ENCODE results near the gene COMMD1. TPM values are rescaled to one million over a fixed set of nuclear protein-coding genes. Genes with fewer than 3 reads are reported as not detected.
"Not testable (repeated sequence)": the region's sequence is repeated elsewhere in the genome, so short reads cannot be mapped to it uniquely, and the experiment has no call there.

The COMMD1 gene
- total RNA-seq, 1 experiment from 2014 or later = 50.7 TPM

DNA sequence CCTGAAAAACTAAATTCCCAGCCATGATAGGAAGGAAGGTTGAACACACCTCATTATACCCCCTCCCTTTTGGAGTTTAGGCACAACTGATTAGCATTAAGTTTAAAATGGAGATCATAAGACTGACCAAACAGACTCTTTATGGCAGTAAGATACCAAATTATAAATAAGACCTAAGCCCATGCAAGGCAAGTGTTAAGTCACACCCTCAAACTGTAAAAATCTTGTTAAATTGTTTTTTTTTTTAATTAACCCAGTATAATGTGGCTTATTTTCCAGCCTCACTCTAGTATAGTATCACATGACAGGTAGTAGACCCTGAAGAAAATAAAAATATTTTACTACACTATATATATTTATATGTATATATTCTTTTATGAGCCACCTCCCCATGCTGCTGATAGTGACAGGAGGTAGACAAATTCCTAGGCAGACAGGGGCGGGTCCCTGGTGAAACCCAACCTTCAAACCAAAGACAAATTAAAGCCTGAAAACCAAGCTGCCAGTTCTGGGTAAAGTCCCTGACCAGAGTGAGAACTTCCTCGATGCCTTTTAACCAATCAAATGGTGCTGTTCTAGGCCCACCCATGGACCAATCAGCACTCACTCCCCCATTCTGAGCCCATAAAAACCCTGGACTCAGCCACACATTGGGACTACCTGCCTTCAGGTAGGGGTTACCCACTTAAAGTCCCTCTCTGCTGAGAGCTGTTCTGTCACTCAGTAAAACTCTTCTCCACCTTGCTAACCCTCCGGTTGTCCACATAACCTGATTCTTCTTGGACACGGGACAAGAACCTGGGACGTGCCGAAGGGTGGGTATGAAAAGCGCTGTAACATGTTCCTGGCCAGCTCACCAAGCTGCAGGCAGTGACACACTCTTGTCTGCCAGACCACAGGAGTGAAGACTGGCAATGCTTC is 166.5 kb downstream of the COMMD1 start:
- DNase-seq (ENCODE audit: low spot score) = no peak

DNA sequence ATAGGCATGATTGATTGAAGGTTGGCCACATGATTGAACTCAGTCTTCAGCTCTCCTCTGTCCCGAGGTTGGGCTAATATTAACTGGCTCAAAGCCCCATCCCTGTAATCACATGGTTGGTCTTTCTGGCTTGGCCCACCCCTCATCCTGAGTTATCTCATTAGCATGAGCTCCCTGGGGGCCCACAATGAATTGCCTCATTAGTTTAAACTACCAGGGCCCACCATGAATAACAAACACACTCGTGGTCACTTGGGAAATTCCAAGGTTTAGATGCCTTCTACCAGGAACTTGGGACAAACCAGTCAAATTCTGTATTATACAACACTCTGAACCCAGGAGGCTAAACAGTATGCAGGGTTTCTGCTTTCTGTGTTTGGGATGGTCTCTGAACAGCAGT is 168.8 kb downstream of the COMMD1 start:
- DNase-seq (ENCODE audit: low spot score) = no peak

DNA sequence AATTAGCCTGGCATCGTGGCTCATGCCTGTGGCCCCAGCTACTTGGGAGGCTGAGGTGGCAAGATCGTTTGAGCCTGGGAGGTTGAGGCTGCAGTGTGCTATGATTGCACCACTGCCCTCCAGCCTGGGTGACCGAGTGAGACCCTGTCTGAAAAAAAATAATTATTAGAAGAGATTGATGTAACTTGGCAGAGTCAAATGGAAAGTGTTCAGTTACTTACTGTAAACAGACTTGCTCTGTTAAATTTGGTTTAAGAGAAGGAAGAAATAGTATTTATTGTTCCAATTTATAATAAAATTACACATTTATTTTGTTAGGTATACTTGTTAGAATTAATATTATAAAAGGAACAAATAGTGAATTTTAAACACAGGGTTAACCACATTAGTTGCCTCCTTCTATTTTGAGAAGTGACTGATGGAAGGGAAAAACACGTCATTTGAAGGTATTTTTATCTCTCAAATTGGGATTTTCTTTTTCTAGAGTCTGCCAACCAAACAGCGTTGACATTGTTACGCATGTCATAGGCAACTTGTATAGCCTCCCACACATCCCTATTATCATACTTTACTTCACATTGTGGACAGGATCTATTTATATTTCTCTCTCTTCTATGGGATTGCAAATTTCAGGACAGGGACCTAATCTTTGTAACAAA is 171.6 kb downstream of the COMMD1 start:
- DNase-seq (ENCODE audit: low spot score) = no peak

DNA sequence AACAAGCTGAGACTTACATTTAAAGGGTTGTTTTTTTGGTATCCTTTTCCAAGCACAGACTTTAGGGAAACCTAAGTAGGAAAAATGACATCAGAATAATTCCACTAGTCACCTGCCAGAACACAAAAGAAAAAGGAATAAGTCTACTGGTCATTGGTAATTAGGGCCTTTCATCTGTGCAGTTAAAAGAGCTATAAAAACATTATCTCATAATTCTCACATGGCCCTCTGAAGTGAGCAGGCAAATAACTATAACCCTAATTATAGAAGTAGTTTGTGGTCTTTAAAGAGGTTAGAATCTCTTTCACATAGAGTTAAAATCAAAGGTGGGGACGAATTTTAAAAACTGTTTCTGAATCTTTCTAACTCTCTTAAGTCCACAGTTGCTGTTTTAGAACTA is 179.3 kb downstream of the COMMD1 start:
- DNase-seq (ENCODE audit: low spot score) = no peak

DNA sequence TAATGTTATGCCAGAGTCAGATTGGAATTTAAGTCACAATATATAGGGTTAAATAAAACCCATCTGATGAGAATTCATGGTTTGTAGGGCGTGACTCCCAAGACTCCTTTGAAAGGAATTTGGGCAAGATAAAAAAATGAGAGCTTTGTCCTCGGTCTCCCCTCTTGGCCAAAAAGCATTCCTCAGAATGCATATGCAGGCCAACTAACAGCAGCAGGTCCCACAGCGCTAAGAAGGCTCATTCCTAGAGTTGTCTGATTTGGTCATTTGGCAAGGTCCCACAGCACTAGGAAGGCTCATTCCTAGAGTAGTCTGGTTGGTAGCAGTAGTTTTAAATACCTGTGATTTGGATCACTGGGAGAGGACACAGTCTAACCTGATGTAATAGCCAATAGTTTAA is 184.2 kb downstream of the COMMD1 start:
- DNase-seq (ENCODE audit: low spot score) = no peak

DNA sequence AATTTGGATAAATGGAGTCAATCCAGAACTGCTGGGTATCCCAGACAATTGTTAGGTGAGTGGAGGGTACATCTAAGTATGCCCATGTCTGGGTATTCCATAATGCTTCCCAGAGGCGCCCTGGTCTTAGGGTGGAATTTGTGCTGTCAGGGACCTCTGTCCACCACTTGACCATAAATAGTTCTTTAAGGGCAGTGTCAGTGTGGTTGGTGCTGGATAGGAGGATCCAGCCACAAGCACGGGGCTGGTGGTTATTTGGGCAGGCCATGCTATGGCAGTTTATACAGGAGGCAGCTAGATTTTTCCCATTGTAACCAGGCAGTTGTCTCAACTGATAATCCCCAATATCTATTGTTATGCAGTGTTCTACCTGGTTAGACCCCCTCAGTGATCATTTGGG is 186.0 kb downstream of the COMMD1 start:
- DNase-seq (ENCODE audit: low spot score) = no peak

DNA sequence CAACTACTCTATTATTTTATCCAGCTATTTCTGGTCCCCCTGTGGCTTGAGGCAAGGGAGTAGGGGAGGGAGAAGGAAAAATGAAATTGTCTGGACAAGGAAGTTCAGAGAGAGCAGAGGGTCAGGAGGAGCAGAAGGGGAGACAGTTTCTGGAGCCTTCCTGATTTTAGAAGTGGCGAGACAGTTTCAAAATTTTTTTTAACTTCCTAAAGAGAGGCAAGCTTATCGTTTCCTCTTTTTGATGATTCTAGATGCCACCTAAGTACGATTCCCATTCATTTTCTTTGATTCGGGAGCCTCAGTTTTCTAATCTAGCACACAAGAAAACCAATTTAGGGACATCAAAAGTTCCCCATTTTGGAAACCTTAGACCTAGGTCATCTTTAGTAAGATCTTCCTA is 193.6 kb downstream of the COMMD1 start:
- no peak for DNase-seq (ENCODE audit: low spot score)

DNA sequence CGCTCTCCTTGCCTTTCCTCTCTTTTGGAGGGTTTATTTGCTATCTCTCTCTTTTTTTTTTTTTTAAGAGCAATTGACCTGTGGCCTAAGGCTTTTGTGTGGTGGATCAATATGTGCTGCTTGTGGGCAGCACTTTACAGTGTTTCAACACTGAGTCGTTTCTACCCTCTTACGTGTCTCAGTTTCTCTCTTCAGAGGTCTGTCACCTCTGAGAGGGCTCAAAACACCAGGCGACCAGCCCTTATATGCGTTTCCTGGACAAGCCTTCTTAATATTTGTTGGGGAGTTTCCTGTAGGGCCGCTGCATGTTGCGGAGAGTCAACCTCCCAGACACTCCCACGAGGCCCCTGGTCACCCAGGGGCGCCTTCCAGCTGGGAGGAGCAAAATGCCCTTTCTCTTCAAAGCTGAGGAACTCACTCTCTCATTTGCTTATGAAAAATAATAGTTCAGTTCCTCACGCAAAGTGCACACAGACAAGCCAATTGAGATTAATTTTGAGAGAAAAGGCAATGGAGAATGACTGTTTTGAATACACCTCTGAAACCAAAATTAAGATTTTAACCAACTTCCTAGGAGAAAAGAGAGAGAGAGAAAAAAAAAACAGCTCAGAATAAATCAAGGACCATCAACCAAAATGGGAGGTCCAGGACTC is 194.2 kb downstream of the COMMD1 start:
- DNase-seq (ENCODE audit: low spot score) = no peak

DNA sequence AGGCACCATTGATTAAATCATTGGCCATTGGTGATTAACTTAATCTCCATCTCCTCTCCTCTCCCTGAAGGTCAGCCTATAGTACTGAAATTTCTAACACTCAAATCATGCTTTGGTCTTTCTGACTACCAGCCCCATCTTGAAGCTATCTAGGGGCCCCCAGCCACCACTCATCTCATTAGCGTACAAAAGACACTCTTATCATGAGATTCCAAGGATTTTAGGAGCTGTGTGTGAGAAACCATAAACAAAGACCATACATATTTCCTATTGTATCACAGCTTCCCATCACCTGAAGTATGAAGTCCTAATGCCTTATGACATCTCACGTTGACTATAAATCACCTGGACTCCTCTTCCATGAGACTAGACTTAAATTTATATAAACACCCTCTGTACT is 196.4 kb downstream of the COMMD1 start:
- DNase-seq (ENCODE audit: low spot score) = no peak

DNA sequence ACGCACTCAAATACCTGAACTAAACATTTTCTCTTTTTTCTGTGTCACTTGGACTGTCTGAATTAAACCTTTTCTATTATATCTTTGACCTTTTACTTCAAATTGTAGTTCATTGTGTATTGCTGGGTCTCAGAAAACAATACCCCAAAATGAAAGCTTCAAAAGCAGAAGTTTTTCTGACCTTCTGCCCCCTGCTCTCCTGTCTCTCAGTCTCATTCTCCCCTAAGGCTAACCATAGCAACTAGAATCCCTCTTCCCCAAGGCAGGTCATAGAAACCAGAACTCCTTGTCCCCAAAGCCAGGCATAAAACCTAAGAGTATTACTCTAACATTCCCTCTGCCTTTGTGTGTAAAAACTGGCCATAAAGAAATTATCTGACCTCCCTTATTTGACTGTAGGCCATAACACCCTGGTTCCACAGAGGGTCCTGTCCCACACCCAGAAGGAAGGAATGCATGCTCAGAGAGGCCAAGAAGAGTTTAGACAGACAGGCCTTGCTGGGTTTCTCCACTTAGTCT is 197.0 kb downstream of the COMMD1 start:
- no peak for DNase-seq (ENCODE audit: low spot score)

DNA sequence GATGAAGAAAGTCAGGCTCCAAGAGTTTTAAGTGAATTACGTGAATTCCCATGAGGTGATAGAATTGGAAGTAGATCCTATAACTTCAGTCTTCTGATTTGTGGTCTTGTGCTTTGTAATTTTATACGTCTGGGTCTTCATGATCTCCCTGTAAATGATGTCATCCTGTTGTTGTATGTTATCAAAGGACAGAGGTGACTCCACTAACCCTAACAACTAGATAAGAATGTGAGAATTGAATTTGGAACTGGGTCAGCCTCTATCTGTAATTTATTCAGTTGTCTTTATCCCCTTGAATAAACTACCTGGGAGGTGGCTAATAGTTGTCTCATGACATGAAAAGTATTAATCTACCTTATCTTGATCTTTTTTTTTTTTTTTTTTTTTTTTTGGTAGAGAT is 204.1 kb downstream of the COMMD1 start:
- DNase-seq (ENCODE audit: low spot score) = no peak

DNA sequence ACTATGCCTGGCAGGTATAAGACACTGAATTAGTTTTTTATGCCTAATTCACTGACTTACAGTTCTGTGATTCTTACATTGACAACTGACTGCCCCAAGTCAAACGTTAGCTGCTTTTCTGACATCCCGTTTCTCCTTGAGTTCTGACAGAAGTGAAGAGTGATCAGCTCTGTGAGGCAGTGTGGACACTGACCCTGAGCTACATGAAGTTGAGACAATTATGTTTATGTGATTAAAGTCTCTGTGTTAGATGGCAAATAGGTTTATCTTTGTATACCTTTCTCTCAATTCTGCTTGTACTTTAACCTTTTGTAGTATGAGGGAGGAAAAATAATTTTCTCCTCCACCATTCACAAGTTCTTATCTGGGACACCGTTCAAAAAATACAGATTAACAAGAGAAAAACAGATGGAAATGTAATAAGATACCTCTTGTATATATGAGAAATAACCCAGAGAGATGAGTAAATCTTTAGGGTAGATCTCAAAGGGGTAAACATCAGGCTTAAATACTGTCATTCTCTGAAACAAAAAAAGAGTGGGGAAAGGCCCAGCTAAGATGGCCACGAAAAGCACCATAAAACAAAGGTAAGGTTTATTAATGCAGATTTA is 205.0 kb downstream of the COMMD1 start:
- no peak for DNase-seq (ENCODE audit: low spot score)

DNA sequence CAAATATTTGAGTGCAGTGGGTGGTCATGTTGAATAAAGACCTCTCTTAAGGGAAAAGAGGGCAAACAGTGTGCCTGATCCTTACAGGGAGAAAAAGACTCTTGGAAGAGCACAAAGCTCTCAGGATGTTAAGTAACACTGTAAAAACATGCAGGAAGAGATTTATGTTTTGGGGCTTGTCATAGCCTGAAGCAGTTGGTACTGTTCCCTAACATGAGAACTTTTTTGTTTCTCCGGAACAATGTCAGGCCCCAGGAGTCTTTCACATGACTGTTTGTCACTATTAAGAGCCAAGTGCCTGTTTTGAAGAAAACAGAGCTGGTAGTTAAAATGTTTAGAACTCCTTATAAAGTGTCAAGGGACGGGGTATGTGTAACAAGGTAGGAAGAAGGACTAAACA is 206.7 kb downstream of the COMMD1 start:
- DNase-seq (ENCODE audit: low spot score) = no peak

DNA sequence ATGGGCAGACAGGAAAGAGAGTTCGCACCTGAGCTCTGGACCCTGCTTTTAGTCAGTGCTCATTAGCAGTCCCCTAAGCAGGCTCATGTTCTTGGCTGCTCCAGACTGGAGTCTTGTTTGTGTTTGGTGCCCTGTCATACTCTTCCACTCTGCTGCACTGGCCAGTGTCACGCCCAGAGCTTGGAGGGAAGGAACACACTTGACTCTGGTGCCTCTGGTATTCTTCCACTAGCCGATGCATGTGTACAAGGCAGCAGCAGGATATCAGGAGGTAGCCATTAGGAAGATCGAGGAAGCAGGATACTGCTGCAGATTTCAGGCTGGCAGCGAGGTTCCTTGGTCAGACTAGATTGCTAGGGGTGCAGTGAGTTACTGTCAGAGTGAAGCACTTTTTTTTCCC is 209.1 kb downstream of the COMMD1 start:
- DNase-seq (ENCODE audit: low spot score) = no peak

DNA sequence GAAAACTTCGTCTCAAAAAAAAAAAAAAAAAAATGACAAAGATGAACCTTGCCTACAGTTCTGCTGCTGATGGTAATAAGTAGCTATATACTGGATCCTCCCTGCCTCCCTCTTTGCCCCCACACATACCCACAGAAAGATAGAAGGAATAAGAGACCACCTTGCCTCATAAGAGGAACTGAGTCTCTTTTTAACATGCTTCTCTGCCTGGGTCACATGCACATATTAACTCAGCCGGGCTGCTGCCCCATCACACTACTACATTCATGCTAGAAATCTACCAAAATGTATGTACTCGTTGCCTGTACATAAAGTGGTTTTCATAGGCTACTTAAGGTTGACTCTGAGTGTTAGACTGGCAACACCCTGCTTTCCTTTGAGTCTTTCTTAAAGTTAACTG is 211.5 kb downstream of the COMMD1 start:
- DNase-seq (ENCODE audit: low spot score) = no peak

DNA sequence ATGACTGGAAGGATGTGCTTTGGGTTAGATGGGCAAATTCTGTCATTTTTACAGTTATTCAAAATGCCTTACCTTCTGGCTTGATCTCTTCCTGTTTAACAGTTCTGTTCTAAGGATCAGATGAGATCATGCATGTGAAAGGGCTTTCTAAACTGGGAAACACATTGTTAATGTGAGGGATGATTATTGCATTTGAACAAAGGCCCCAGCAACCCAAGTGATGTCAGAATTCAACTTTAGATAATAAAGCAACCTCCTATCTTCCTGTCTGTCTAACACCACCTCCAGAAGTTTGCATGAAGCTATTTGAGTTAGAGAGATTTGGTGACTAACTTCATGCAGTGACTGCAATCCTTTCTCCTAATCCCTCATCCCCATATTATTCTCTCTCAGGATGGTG is 212.7 kb downstream of the COMMD1 start:
- no peak for DNase-seq (ENCODE audit: low spot score)

DNA sequence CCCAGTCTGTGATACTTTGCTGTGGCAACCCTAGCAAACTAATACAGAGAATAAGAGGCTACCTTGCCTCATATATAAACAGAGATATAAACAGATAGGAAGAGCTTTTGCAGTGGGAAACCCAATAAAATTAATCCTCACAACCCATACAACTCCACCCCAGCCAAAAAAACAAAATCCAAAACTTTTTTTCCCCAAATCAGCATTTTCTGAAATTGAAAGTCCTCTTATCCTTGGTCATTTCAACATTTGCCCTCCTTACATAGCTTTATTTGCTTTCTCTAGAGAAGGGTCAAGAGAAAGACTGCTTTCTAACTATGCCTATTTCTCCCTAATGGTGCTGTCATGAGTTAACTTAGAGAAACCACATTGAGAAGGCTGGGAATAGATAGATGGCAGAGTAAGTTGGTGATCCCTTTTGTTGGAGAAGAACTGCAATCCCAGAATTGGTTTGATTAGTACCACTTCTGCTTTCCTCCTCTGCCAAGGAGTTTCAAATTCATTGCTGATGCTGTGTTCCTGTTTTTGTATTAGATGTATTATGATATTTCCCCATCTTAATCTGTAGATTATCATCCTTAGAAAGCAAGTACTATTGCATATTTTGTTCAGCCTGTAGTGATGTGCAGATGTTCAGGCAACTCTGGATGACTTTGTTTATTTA is 214.0 kb downstream of the COMMD1 start:
- no peak for DNase-seq (ENCODE audit: low spot score)

DNA sequence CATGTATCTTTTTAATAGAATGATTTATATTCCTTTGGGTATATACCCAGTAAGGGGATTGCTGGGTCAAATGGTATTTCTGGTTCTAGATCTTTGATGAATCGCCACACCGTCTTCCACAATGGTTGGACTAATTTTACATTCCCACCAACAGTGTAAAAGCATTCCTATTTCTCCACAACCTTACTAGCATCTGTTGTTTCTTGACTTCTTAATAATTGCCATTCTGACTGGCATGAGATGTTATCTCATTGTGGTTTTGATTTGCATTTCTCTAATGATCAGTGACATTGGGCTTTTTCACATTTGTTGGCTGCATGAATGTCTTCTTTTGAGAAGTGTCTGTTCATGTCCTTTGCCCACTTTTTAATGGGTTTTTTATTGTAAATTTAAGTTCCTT is 220.8 kb downstream of the COMMD1 start:
- DNase-seq (ENCODE audit: low spot score) = not testable (repeated sequence)

DNA sequence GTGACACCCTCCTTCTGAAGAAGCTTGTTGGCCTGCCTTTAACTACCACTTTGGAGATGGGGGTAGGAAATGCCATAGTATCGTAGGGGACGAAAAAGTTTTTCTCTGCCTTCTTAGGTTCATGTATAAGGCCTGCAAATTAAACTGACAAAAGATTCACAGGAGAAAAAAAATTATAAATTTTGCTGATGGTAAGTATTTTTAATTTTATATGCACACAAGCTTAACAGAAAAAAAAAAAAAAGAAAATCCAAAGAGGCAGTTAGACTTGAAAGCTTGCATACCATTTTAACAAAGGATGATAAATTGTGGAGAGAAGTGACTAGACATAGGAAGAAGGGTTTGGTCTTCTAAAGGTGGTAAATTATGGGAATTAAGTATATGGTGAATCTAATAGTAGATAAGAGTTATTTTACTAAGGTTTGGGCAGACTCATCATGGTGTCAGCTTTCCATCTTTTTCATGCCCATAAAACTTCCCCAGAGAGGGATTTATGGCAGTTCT is 227.9 kb downstream of the COMMD1 start:
- no peak for DNase-seq (ENCODE audit: low spot score)

DNA sequence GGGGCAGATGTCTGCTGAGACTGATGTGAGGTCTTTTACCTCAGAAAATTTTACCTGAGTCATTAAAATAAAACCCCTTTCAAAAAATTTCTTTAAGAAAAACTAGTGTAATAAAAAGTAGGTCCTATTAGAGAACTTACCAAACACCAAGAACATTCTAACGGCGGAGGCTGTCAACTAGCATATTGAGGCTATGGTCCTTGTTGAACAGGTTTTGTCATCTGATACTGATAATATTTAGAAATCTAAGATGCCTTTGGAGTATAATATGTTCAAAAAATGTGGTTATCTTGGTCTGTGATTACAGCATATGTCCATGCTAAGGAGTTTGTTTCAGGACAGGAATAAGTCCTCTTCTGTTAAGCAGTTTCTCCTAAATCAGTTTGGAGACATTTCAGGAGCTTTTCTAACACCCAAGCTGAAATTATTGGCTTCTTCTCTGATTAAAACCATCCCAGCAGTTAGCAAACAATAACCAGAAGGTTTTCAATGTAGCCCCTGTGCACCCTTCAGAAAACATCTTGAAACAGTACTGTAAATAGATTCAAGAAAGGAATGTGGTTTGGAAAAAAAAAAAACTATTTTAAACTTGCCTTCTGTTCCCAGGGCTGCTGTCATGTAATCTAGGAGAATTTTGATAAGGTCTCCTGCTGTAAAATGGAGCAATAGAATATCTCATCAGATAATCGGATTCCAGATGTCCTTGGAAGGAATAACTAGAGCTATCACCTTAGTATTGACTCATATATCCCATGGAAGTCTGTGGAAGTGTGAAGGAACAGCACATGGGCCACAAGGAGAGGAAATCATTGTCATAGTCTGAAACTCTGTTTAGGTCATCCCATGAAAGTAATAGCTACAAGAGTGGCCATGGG is 231.7 kb downstream of the COMMD1 start:
- DNase-seq (ENCODE audit: low spot score) = no peak
